Stimulated activated CD4-positive, alpha-beta T cell treated with anti-CD3 and anti-CD28 coated beads, Interleukin-4, amount 100 ng/mL, for 48 hours (primary cell): ENCODE data around the gene RS1.

Experiments used
- DNase-seq, 2 donors: peaks; one replicate each; pipeline ENCODE4 v3.0.0-alpha.2; 2020; ENCODE audit warnings: low read depth in 2 of 2

RS1 gene

GRCh38 chrX:18672008-18672407 lies at the start of gene RS1:
Gene RS1 (minus strand): TSS chrX:18672108. CDS start chrX:18672068, 40 bp downstream.
- DNase-seq: no peak

GRCh38 chrX:18719852-18720251 lies 47.9 kb upstream of the RS1 start:
- no peak for DNase-seq

GRCh38 chrX:18714910-18715309 lies 43.0 kb upstream of the RS1 start:
- no peak for DNase-seq

- no peak for DNase-seq
Observed at GRCh38 chrX:18709833-18710232, 37.9 kb upstream of the RS1 start.

GRCh38 chrX:18707426-18708049 lies 35.6 kb upstream of the RS1 start, which contains the start of gene PPEF1:
Gene PPEF1 (plus strand): TSS chrX:18707645. CDS start chrX:18707781, 136 bp downstream.
- no peak for DNase-seq

- no peak for DNase-seq
Observed at GRCh38 chrX:18702362-18703195, 30.7 kb upstream of the RS1 start.

GRCh38 chrX:18701621-18702361 lies 29.9 kb upstream of the RS1 start:
- DNase-seq: no peak

GRCh38 chrX:18698737-18699650 lies 27.1 kb upstream of the RS1 start:
- no peak for DNase-seq

- no peak for DNase-seq
Observed at GRCh38 chrX:18696653-18697052, 24.7 kb upstream of the RS1 start.

- no peak for DNase-seq
Observed at GRCh38 chrX:18692541-18692940, 20.6 kb upstream of the RS1 start.

- no peak for DNase-seq
Observed at GRCh38 chrX:18691431-18691830, 19.5 kb upstream of the RS1 start.

GRCh38 chrX:18687856-18688495 lies 16.1 kb upstream of the RS1 start:
- DNase-seq: no peak

GRCh38 chrX:18682979-18683387 lies 11.1 kb upstream of the RS1 start:
- DNase-seq: no peak

GRCh38 chrX:18681996-18682395 lies 10.1 kb upstream of the RS1 start:
- DNase-seq: no peak

GRCh38 chrX:18677161-18677869 lies 5.4 kb upstream of the RS1 start:
- no peak for DNase-seq

GRCh38 chrX:18676470-18676869 lies 4.6 kb upstream of the RS1 start:
- DNase-seq: no peak

GRCh38 chrX:18676050-18676449 lies 4.1 kb upstream of the RS1 start:
- no peak for DNase-seq

GRCh38 chrX:18674788-18675735 lies 3.2 kb upstream of the RS1 start:
- peak; percentile 58 to 59 for DNase-seq

GRCh38 chrX:18674417-18674787 lies 2.5 kb upstream of the RS1 start:
- peak; percentile 1 to 2 for DNase-seq
